NCI-H2196 treated with DMSO at 0.1 percent for 48 hours (cell line): ENCODE results near the gene ANKRD2.
"Not testable (repeated sequence)": the region's sequence is repeated elsewhere in the genome, so short reads cannot be mapped to it uniquely, and the experiment has no call there.

ENCODE experiments used
- DNase-seq: peaks from one replicate; lab custom pipeline; 2025; ENCODE audit not compliant: unreplicated experiment; lab: John Stamatoyannopoulos, UW

The ANKRD2 gene

DNA sequence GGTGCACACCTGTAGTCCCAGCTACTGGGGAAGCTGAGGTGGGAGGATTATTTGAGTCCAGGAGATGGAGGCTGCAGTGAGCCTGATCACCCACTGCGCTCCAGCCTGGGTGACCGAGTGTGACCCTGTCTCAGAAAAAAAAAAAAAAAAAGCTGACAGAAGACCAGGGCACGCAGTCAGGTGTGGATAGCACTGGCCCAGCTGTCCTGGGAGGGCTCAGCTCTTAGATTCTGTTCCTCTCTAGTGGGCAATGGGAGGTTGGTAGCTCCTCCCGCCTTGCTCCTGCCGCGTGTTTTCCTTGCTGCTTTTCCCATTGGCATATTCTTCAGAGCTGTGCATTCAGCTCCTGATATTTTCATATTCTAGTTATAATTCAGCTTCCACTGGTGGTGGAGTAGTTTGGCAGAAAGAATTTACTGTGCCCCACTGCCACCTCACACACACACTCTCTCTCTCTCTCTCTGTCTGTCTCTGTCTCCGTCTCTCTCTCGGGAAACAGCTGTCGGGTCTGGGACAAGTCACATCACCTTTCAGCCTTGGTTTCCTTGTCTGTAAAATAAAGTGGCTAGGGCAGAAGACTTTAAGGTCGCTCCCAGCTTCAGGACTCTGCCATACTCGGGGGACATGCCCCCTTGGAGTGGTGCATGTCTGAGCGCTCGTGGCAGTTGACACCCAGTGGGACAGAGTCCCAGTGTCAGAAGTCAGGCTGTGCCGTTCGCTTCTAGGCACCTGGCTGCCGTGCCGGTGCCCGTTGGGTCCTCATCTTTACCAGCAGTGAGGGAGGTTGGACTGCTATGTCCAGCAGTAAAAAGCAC lies 25.9 kb upstream of the ANKRD2 start:
- DNase-seq = no peak

DNA sequence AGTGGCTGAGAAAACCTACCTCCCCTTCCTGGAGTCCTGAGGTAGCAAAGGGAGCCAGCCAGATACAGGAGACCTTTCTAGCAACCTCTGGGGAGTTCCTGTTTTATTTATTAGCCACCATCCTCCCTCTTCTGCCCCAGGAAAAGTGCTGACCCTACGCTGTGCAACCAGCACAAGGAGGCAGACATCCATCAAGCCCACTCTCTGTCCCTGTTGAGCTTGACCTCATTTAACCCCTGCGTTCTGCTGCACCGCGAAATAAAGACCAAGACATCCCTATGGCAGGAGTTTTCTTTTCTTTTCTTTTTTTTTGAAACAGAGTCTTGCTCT lies 25.3 kb upstream of the ANKRD2 start:
- no peak for DNase-seq

DNA sequence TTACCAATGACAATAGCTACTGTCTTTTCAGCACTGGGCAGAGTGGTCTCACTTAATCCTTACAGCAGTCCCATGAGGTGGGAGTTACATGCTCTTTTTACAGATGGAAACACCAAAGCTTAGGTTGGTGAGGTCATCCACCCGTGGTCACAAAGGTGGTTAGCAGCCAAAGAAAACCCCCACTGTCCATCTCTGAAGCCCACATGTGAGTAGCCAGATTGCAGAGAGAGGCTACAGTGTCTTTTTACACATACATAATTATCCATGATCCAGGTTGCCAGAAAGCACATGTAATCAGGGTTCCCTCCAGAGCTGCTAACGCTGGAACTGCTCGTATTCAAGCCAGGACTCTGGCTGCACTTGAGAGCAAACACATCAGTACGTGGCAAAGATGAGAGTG lies 24.6 kb upstream of the ANKRD2 start:
- no peak for DNase-seq

DNA sequence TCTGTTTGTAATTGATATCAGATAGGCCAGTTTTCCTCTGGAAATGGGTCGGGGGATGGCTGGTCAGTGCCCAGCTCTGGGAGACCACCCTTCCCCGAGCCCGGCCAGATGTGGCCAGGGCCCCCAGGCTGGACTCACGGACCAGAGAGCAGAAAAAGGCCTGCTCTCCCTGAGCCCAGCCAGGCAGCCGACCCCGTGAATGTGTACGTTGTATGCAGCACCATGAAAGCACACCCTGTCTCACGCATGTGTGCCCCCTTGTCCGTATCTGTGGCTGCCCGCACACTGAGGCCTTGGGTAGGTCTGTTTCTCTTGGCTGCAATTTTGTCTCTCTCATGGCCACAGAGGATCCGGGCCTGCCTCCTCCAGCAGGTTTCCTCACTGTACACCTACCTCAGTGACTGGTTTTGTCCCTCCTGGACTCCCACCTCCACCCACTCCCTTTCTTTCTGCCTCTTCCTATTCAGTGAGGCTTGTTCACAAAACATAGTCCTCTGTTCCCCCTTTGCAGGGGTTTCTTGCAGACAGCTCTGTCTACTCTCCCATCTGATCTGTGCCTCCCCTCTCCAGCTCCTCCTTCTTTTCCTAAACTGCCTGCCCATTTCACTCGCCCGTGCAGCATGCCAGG lies 23.6 kb upstream of the ANKRD2 start:
- no peak for DNase-seq

DNA sequence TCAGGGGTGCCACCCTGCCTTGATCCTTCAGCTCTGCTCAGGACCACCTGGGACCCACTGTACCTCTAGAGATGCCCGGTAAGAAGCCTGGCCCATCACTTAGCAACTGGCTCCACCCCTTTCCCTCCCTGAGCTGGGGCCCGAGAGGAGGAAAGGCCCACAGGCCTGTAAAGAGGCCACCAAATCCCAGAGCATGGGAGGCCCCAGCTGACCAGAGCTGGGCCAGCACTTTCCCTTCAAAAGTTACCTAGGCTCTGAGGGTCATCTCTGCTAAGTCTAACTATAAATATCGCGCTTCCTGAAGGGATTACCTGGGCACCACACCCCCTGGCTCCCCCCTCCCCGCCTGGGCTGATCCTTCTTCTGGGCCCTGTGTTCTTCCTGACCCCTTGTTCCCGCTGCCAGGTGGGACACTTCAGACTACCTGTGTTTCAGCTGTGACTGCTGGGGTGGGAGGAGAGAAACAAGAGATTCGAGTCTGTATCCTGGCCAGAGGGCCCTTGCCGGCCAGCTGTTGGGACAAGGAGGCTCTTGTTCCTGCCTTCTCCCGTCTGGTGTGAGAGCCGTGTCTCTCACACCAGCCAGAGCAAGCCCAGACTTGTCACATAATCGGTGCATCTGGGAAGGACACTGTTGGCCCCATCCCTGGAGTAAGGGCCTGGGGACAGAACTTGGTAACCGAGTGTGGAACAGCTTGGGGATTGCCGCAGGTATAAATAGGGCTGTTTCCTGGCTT lies 22.8 kb upstream of the ANKRD2 start:
- no peak for DNase-seq

DNA sequence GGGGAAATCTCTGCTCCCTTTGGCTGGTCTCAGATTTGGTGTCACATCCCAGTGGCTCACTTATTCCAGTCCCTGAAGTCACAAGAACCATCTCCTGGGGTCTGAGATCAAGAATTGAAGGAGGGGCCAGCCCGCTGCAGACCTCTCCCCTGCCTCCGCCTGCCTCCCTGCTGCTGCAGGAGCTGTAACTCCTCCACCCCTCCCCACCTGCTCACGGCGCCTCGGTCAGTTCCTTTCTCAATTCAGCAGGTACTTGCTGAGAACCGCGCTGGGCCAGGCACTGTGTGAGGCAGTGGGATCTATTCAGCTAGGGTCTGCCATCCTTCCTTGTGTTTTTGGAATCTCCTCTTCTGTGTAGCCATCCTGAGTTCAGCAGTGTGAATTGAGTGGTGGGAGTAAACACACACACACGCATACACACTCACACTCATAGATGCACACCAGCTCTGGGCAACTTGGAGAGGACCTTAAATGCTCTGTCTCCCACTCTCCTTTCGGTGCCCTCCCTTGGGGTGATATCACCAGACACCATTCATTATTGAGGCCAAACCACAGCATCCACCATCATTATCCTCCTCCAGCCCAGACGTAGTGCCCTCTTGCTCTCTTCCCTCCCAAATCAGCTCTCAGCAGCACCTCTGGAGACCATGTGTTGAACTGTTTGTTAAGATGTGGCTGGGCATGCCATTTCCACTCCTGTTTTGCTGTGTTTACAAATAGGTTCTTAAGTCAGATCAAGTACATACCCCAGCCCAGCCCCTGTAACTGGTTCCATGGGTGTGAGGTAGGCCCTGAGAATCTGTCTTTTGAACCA lies 22.0 kb upstream of the ANKRD2 start:
- no peak for DNase-seq

DNA sequence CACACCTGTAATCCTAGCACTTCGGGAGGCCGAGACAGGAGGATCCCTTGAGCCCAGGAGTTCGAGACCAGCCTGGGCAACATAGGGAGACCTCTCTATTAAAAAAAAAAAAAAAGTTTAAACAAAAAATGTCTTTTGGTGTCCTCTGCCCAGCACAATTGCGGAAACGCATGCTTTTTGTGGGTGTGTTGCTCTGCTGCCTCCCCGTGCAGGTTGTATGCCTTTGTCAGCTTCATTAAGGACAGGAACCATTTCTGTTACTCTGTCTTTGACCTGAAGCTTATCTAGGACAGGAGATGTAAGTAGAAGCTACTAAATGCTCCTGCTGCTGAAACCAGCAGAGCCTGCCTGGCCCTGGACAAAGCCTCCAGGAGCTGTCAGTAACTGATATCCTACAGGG lies 21.3 kb upstream of the ANKRD2 start:
- no peak for DNase-seq

DNA sequence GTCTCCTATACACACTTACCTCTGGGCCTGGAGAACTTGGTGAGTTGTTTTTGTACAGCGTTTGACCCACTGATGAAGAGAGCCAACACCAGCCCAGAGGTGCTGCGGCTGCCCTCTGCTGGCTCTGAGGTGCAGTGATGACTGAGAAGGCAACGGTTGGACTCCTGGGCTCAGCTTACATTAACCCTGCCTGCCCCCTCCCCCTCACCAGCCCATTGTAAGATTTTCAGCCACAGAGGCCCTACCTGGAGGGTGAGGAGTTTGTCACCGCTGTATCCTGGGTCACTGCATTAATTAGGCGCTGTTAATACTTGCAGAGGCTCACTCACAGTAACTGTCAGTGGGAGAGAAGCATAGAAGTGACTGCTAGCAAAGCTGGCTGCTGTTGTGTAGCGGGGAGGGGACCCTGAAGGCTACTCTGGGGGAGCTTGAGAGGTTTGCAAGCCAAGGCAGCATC lies 19.0 kb upstream of the ANKRD2 start:
- peak; percentile 22 for DNase-seq

DNA sequence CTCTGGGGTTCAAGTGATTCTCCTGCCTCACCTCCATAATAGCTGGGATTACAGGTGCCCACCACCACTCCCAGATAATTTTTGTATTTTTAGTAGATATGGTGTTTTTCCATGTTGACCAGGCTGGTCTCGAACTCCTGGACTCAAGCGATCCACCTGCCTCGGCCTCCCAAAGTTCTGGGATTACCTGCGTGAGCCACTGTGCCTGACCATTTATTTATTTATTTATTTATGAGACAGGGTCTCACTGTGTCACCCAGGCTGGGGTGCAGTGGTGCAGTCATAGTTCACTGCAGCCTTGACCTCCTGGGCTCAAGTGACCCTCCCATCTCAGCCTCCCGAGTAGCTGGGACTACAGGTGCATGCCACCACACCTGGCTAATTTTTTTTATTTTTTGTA lies 18.2 kb upstream of the ANKRD2 start:
- DNase-seq = not testable (repeated sequence)

DNA sequence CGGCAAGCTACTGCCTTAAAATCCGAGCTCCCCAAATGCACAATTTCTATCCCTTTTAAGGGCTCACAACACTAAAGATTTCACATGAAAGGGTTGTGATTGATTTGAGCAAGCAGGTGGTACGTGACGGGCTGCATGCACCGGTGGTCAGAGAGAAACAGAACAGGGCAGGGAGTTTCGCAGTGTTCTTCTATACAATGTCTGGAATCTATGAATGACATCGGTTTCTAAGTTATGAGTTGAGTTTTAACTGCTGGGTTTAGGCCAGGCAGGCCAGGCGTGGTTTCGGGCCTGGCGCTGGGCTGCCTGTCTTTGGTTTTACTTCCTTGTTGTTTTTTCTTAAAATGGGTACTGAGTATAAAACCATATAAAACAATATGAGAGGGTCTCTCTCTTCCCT lies 17.0 kb upstream of the ANKRD2 start:
- DNase-seq = not testable (repeated sequence)

DNA sequence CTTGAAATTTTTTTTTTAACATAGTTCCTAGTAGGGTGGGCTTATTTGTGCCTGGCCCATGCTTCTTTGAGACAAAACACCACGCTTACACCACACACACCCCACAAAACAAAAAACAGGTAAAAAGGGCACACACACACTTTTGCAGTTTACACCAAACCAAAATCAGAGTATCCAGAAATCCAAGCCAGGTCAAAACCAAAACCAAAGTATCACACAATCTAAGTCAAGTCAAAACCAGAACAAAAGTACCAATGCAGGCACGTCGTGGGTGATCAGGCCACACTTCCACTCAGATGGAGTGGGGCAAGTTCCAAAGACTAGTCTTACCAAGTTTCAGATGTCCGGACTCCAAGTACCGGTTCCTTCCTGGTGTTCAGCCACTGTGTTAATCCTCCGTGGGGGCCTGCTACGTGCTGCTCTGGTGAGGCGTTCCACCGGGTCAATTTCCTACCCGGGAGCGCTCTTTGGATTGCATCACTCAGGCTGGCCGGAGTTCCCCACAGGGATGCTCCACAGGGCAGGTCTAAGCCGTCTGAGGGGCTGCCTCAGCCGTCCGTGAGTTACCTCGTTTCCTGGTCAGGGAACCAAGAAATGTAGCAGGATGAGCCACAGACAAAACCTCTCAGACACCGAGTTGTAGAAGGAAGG lies 11.7 kb upstream of the ANKRD2 start:
- DNase-seq = not testable (repeated sequence)

DNA sequence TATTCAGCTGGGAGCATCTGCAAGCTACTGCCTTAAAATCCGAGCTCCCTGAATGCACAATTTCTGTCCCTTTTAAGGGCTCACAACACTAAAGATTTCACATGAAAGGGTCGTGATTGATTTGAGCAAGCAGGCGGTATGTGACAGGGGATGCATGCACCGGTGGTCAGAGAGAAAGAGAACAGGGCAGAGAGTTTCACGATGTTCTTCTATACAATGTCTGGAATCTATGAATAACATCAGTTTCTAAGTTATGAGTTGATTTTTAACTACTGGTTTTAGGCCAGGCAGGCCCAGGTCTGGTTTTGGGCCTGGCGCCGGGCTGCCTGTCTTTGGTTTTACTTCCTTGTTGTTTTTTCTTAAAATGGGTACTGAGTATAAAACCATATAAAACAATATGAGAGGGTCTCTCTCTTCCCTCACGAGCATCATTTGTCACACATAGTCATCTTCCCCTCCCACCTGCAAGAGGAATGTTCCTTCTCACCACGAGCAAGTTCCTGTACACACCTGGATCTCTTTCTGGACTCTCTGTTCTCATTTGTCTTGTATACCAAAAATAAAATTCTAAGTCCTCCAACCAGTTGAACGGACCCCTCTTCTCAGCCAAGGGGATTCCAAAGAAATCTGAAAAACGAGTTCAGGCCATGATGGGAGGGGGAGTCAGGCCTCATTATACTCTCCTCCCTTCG lies 11.0 kb upstream of the ANKRD2 start:
- DNase-seq = not testable (repeated sequence)

DNA sequence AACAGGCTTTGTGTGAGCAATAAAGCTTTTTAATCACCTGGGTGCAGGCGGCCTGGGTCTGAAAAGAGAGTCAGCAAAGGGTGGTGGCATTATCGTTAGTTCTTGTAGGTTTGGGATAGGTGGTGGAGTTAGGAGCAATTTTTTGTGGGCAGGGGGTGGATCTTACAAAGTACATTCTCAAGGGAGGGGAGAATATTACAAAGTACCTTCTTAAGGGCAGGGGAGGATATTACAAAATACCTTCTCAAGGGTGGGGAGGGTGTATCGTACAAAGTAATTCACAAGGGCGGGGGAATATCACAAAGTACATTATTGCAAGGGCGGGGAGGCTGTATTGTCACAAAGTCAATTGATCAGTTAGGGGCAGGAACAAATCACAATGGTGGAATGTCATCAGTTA lies 10.2 kb upstream of the ANKRD2 start:
- not testable (repeated sequence) for DNase-seq

DNA sequence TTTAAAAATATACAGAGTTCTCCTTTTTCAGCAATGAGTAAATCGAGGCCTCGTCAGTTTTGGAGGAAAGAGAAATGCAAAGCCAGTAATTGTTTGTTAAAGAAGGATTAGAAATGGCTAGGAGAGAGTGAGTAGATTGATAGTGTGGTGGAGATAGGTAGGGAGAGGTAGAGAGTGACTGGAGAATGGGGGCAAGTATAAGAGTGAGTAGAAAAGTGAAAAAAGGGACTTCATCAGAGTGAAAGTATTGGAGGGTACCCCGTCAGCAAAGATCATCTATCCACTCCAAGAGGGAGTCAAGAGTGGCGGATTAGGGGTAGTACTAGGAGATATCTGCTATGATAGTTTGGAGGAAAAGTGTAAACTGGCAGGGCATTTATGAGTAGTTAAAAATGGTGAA lies 9.2 kb upstream of the ANKRD2 start:
- DNase-seq = no peak

DNA sequence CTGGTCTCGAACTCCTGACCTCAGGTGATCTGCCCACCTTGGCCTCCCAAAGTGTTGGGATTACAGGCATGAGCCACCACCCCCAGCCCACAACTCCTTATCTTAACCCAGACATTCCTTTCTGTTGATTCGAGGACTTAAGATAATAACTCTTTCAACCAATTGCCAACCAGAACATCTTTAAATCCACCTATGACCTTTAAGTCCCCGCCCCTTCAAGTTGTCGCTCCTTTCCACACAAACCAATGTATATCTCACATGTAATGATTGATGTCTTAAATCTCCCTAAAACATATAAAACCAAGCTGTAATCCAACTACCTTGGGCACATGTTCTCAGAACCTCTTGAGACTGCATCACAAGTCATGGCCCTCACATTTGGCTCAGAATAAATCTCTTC lies 7.8 kb upstream of the ANKRD2 start:
- no peak for DNase-seq

DNA sequence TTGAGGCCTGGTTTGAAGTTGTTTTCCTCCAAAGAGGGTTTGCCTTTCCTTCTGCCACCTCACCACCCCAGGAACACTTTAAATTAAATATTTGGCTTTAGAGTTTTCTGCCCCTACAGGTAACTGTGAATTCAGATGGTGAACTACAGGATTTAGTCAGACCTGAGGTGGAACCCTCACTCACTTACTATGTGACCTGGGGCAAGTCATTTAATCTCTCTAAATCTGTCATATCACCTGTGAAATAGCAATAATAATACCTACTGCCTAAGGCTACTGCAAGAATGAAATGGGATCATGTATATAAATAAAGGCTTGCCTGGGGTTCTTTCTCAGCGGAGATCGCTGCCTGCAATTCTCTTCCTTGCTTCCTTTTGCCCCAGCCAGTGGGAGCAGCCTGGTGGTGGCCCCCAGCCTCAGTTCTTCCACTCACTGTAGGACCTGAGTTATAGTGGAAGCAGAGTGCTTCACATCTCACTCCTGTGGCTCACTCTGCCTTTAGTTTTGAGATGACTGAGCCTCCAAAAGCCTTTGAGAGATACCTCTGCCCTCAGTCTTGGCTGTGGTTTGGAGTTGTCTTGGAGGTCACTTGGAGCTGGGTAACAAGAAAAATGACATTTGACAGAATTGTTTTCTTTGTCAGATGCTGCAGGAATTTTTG lies 6.1 kb upstream of the ANKRD2 start:
- DNase-seq = no peak

DNA sequence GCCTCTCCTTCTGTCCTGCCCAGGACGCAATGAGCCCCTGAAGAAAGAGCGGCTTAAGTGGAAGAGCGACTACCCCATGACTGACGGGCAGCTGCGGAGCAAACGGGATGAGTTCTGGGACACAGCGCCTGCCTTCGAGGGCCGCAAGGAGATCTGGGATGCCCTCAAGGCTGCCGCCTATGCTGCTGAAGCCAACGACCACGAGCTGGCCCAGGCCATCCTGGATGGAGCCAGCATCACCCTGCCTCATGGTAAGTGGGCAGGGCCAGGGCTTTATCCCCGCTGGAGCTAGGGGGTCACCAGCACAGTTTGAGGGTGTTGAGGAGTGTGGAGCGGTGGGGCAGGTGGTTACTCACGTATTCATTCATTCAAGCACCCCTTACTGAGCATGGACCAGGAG lies 4.7 kb upstream of the ANKRD2 start:
- no peak for DNase-seq

DNA sequence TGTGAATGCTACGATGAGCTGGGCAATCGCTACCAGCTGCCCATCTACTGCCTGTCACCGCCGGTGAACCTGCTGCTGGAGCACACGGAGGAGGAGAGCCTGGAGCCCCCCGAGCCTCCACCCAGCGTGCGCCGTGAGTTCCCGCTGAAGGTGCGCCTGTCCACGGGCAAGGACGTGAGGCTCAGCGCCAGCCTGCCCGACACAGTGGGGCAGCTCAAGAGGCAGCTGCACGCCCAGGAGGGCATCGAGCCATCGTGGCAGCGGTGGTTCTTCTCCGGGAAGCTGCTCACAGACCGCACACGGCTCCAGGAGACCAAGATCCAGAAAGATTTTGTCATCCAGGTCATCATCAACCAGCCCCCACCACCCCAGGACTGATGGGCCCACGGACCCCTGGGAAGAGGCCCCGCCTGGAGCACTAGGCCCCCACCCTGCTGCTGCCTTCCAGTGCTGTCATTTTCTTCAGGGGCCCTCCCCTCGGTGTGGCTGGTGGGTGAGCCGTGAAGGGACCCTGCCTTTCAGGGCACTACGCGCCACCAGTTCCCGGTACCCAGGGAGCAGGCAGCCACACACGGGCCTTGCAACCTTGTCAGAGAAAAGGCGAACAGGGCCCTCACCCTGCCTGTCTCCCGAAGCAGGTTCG lies 2.3 kb upstream of the ANKRD2 start:
- DNase-seq = no peak

DNA sequence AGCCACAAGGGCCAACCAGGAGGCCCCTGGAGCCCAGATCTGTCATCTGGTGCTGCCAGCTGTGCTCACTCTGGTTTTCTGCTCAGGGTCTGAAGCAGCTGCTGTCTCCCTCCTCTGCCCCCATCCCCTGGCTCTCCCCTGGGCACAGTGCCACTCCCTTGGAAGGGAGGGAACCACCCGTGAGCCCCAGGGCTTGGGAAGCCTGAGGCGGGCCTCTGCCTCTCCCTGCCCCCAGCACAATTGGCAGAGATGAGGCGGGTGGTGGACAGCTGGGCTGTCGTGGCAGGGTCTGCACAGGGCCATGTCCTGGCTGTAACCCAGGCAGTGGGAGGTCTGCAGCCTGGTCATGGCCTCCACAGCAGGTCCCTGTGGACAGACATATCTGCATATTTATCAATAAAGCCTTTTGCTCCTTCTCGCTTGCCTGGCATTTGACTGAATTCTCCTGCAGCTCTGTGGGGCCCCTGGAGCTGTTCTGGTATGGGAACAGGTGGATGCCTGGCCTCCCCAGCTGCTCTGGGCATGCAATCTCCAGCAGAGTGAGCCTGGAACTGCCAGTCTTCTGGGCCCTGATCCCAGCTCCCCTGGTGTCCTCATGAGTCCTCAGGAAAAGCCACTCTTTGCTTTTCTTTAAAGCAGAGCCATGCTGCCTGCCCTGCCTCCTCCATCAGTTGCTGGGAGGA lies 1.6 kb upstream of the ANKRD2 start:
- DNase-seq = no peak
